Measurements from ENCODE around the gene CIDEA.

CIDEA gene

DNA sequence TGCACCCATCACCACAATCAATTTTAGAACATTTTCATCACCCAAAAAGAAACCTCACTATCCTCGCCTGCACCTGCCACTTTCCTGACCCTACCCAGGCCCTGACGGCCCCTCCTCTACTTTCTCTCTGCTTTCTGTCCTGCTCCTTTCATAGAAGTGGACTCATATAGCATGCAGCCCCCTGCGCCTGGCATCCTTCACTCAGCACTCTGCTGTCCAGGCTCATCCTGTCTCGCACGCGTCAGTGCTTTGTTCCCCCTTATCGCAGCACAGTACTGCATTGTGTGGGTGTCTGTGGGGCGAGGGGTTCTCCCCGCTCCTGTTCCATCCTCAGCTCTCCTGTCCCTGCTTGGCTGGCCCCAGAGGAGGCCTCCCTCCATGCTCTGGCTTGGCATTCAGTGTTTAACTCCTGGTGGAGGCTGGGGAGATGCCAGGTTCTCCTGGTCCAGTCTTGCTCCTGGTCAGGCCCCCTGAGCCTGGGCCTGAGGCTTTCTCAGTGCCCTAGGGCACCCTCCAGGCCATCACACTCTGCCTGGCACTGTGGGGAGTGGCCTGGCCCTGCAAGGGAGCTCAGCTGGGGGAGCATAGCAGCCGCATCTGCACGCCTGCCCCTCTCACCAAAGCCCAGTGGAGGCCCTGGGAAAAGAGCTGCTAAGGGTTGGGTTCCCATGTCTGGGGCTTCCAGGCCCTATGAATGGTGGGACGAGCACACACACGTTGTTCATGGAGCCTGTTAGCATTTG lies 47.3 kb downstream of the CIDEA start:
- peak; percentile 31 for DNase-seq (ENCODE audit: low spot score)

DNA sequence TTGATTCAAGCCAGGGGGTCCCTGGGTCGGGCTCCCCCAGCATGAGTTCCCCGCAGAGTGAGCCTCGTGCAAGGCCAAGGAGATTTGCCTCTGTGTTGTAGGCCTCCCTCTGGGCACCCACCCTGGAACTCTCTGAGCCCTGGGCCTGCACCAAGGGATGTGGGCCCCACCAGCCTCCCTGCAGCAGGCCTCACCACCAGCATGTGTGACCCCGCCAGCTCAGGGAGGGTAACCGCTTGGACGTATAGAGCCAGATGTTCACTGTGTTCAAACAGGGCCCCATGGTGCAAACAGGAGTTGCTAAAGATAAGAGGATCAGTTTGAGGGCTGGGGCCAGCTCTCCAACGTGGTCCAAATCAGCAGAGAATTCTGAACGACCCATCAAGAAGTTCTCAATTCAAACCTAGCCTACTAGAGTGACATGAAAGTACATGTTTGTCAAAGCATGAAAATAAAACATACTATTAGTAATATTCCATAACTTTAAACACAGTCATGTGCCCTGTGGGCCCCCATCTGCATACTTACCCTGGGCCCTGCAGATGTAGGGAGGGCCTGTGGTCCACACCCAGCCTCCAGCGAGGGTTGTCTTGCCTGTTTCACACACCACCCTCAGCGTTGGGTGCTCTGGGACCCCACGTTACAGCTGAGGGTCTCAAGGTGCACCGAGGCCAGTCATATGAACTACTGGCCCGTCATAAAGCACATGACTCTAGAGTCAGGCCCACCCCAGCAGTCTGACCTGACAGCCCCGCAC lies 48.4 kb downstream of the CIDEA start:
- peak; percentile 32 for DNase-seq (ENCODE audit: low spot score)

DNA sequence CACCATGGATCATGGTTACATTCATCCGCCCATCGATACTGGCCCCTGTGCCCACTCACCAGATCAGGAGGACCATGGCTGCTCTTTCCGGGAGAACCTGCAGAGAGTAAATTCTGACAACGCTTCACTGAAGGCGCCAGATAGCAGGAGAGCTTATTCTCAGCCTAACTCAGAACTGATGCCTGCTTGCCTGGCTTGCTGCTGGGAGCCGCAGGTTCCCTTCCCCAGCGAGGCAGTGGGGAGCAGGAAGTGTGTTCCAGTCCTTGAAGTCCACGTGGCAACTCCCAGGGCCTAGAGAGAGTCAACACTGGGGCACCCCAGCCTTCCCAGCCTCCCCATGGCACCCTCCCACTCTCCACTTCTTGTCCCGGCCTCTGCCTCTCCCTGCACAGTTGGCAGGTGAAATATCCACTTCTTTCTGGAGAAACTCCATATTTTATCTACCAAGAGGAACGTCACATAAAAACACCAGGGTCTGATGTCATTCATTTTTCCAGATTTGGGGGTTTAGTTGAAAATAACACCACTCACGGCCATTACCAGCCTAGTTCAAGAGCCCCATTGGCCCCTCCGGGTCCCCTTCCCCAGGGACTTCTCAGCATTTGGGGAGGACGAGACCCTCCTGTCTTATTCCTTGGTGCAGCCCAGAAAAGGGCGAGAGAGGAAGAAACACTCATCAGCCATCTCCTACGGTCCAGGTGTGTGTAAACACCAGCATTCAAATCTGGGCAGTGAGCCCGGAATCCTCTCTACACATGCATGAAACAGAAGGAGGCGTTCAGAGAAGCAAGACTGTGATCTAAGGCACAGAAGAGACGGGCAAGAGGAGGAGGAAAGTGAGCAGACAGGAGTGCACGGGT lies 50.4 kb downstream of the CIDEA start:
- DNase-seq (ENCODE audit: low spot score): peak; percentile 24

DNA sequence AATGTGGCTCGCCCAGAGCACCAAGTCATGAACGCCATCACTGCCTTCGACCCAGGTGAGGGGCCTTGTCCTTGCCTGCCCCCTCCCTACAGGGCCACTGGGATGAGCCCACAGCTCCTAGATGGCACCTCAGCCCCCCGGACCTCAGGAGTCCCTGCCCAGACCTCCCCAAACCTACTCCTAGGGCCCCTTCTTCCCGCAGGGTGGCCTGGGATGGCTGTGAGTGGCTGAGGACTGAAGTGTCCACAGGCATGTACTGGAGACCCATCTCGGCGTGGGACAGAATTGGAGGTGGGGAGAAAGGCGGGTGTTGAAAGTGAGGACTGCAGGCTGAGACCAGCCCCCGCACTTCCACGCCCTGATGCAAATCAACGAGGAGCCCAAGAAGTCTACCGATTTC lies 51.0 kb downstream of the CIDEA start:
- DNase-seq (ENCODE audit: low spot score): no peak

DNA sequence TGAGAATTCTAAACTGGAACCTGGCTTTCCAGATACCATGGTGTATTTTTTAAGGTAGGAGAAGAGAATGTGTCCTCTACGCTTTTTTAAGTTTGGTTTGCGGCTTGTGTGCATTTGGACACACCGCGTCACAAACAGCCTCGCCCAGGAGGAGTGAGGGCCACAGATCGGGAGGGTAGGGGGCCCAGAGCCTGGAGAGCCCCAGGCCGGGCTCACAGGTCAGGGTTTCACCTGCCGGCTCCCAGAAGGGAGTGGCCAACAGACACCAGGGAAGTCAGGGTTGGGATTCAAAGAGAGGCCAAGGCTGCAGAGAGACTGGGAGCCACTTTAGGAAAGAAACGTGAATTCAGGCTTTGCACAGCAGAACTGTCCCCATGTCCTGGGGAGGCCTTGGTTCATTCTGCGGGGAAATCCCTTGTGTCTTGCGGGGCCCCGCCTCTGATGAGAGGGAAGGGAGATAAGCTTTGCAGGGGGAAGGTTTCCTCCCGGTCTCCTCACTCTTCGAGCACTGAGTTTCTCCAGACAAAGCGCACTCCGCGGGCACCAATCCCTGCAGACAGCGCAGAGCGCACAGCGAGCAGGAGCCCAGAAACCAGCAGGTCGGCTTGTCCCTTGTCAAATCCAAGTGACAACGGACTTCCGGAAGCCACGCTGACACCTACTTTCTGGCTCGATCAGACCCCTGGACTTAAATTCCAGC lies 51.9 kb downstream of the CIDEA start:
- DNase-seq (ENCODE audit: low spot score): peak; percentile 33

DNA sequence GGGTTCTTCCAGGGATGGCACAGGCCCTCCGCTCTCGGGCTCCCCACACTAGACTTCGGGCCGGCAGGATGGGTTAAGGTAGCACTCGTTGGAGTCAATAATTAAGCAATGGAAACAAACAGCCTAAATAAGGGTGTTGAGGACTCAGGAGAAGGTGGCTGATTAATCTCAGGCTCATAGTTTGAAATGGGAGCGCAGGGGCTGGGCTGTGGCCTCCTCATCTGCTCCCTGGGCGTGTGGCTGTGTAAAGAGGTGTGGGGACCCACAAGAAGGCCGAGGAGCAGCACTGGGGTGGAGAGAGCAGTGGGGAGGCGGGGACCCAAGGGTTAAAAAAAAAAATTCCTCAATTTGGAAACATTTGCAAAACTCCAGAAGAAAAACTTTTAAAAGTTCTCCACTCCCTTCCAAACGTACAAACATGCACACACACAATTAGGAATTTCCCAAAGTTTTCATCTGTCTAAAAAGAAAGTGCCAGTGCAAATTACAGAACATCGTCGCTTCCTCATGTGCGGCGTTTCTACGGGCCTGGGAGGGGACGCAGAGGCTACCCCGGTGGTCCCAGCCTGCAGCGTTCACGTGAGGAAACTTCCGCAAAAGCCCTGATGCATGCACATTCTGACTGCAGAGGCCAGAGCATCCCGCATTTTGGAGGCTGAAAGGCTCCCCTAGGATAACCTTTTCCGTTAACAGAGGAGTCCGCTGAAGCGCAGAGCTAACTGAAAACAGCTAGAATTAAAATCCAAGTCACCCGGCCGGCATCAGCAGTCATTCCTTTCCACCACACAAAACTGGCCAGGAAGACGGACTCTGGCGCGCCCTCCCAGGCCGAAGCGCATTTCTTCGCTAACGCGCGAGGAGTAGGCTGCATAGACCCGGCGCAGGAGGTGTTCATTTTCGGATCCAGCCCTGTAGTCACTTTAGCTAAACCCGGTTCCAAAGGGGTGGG lies 52.9 kb downstream of the CIDEA start:
- DNase-seq (ENCODE audit: low spot score): no peak

DNA sequence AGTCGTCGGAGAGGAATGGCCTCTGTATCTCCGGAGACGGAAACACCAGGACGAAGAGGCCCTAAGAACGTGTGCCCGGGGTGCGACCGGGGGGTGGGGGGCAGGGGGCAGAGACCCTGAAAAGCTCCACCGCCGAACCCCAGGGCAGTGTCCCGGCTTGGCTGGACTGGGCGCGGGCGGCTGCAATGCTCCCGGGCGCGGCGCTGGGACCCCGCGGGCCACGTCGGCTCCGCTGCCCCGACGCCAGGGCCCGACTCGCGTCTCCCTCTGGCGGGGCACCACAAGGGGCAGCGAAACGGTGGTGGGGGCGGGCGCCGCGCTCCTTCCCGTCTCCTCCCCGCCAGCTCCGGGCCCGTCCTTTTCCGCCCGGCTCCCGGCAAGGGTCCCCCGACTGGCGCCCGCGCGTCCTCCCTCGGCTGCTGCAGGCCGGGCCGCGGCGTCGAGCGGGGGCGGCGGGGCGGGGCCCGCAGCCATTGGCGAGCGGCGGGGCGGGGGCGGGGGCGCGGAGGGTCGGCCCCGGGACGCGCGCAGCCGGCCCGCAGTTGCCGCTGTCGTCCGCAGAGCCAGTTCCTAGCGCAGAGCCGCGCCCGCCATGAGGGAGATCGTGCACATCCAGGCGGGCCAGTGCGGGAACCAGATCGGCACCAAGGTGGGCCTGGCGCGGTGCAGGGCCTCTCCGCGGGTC lies 53.7 kb downstream of the CIDEA start, which contains the start of gene TUBB6:
Gene TUBB6 (plus strand): TSS at position 541 of the 685 bp plus-strand sequence. CDS start 52 bp downstream, at position 593.
- DNase-seq (ENCODE audit: low spot score): peak; percentile 99

DNA sequence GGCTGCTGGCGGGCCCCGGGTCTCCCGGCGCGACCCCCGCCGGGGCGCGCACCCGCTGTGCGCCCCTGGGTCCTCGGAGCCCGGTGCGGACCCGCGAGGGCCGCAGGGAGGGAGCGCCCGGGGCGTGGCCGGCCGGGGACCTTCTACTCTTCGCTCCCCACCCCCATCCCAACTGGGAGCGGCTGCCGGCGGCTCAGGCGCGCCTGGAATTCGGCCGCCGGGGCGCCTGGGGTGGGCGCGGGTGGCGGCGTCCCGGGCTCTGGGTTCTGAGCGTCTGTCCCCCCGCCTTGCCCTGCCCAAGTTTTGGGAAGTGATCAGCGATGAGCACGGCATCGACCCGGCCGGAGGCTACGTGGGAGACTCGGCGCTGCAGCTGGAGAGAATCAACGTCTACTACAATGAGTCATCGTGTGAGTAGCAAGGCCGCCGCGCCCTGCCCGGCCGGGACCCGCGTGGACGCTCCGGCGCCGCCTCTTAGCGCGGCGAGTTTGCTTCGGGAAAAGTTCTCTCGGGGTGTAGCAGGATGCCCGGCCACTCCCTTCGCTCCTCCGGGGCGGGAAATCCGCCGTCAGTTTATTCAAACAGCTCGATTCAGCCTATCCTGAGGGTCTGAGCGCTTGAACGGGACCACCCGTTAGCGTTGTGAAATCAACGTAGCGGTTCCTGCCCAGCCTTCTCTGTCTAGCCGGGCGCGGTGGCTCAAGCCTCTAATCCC lies 54.4 kb downstream of the CIDEA start:
- DNase-seq (ENCODE audit: low spot score): peak; percentile 90

DNA sequence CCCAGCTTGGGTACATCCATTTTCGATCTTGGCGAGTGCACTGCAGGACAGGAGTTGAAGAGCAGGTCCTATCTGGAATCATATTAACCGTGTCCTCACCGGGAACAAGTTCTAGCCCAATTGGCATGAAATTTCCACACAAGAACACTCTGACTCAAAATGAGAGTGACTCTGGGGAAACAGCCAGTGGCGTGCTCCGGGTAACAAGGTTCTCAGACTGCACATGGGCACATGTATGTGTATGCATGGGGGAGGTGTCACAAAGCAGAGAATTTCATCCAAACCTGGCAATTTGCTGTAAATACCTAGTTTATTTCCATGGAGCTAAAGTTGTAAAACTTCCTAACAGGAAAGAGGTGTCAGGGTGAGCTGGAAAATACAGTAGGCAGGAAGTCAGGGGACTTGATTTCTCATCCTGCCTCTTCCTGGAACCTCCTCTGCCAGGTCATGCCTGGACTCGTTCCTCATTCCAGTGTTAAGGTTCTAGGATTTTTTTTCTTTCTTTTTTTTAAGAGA lies 55.6 kb downstream of the CIDEA start:
- DNase-seq (ENCODE audit: low spot score): no peak

DNA sequence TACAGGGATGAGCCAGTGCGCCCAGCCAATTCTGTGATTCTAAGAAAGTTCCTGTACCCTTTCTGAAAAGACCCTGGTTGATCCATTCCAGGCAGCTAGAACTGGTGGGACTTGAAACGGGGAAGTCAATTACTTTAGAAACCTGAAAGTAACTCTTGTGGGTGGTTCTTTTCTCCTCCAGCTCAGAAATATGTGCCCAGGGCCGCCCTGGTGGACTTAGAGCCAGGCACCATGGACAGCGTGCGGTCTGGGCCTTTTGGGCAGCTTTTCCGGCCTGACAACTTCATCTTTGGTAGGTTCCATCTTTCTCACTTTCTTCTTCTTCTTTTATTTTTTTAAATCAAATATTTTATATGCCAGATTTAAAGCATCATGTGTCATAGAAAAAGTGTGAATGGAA lies 56.6 kb downstream of the CIDEA start:
- no peak for DNase-seq (ENCODE audit: low spot score)

DNA sequence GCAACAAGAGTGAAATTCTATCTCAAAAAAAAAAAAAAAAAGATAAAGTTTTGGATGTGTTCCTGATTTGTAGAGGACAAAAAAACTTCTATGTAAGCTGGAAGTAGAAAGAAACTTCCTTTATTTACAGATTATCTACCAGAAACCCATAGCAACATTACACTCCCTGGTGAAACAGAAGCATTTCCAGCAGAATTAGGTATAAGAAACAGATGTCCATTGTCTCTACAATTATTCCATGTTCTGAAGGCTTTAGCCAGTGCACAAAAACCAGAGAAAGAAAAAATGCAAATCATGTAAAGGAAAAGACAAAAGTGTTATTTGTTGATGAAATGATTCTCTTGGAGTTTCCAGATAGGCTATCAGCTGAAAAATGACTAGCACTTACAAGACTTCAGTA lies 58.8 kb downstream of the CIDEA start:
- DNase-seq (ENCODE audit: low spot score): no peak

DNA sequence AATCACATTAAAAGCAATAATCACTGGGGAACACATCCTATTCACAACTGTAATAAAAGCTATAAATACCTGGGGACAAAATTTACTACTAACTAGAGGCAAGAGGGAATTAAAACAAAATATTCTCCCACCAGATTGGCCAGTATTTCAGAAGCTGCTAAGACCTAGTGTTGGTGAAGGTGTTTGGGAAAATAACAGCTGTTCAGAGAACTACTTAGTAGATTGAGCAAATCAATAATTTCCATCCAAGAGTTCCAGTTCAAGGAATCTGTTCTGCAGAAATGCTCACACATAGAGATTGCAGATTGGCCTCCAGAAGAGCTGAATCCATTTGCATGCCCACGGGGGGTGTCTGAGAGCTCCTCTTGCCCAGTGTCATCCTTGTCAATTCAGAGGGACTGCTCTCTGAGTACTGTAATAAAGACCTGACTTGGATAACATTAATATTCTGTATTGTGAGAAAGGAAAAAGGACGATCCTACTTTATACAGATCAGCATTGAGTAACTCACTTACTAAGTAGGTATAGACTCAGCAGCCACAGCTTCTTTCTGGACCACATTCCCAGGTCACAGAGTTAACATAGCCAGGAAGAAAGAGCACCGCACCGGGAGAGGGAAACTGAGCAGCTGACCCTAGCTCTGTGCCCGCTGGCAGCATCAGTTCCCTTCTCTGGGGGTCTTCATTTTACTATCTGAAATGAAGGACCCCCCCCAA lies 59.5 kb downstream of the CIDEA start:
- DNase-seq (ENCODE audit: low spot score): no peak

DNA sequence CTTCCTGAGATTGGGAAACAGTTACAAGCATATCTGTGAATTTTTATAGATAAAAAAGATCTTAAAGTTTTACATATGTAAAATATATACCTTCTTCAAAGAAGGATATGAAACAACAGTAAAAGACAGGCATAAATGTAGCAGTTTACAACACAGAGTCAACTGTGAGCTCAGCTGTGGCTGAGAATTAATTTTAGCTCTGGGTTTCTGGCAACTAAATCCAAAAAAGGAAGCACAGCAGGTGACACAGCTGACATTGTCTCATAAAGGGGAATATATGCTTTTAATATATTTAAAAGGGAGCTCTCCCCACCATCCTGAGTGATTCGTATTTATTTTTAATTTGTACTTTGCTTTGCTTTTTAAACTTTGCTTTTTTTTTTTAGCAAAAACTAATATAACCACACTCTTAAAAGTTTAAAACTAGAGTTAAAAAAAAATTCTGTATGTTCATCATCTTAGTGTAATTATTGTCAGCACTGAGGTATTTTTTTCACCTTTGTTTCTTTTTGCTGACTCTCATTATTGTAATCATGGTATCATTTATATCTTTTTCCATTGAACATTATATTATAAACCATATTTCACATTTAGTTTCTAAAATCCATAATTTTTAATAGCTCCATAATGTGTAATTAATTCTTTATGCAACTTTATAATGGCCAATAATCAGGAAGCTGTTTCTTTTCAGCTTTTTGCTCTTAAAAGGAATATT lies 60.6 kb downstream of the CIDEA start:
- DNase-seq (ENCODE audit: low spot score): no peak

DNA sequence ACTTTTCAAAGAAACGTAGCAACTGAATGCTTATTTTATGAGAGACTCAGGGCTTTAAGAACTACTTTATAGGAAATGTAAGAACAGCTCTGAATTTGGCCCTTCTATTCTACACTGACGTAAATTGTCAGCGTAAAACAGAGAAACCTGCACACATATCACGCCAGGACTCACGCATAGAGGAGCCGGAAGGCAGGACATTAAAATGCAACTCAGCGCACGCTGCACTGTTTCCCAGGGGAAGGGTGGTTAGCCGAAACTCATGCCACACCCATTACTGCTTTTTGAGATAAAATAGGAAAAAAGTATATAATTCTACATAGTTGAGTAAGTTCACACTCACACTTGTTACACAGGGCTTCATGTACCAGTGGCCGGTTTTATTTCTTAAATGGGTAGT lies 61.3 kb downstream of the CIDEA start:
- no peak for DNase-seq (ENCODE audit: low spot score)

DNA sequence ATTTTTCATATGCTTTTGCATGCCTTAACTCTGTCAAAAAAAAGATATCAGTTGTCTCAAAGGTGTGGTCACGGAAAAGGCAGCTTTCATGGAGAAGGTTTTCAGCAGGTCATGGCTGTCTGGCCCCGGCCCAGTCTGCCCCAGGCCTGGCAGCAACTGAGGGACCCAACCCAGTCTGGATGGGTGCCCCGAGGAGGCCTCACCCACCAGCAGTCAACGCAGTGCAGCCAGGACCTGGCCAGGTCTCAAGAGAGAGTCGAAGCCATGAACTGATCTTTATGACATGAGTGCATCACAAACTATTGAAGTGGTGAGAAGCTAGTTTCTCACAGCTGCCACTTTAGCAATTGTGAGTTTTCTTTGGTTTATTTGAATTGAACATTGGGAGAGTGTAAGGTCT lies 61.8 kb downstream of the CIDEA start:
- no peak for DNase-seq (ENCODE audit: low spot score)

DNA sequence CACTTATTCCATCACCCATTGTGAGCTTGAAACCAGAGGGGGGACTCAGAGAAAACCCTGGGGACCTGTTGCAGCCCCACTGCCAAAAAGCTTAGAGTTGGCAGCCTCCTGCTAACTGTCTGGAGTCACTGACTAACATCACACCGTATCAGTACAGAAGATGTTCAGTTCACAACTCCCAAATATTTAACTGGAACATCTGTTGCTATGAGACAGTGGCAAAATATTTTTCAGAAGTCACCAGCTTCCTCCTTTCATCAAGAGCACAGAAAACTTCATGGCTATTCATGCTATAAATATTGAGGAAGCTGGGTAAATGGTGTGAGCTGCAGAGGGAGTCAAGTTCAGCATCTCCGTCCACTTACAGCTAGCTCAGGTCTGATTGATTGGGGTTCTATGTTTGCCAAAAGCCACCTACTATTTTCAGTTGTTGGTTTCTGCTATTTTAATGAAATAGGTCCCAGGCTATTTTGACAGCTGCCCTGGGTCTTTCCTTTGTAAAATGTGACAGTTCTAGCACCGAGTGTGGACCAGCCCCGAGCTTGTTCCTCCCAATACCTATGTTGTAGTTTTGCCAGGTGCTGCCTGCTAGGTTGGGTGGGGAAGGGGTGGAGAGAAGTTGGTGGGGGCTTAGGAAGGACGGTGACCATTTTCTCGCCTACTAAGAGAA lies 63.6 kb downstream of the CIDEA start:
- DNase-seq (ENCODE audit: low spot score): no peak

DNA sequence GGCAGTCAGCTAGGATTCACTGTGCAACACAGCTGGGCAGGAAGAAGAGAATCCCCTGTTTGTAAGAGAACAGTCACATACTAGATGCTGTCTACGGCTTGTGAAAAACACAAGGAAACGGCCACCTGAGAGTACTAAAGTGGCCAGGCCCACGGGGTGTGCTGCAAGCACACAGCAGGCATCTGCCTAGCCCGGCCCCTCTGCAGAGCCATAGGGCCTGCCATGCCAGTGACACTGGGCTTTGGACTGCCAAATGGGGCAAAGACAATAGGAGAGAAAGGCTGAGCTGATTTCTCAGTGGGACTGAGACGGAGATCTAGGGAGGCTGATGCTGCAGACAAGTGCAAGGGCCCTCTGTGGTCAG lies 64.2 kb downstream of the CIDEA start:
- no peak for DNase-seq (ENCODE audit: low spot score)

All from D341Med (cell line).